Upper lobe of right lung (tissue), 1 donor: ENCODE results near the gene SSMEM1. TPM values are rescaled to one million over a fixed set of nuclear protein-coding genes. Genes with fewer than 3 reads are reported as not detected.

Experiments
- ATAC-seq: fragments of 200-7000 bp; cut with Tn5 transposase; one replicate; pipeline ENCODE4 v1.9.1; 2020; ENCODE audit warnings: mild to moderate bottlenecking, moderate library complexity
- DNase-seq: peaks from one replicate; pipeline ENCODE4 v3.0.0-alpha.2; 2020
- H3K27ac ChIP-seq: fragments of 200-600 bp; one replicate; pipeline ENCODE4 v1.8.0; 2022
- H3K27me3 ChIP-seq: fragments of 200-600 bp; one replicate; pipeline ENCODE4 v1.8.0; 2022; ENCODE audit warnings: mild to moderate bottlenecking
- H3K36me3 ChIP-seq: fragments of 200-600 bp; one replicate; pipeline ENCODE4 v1.8.0; 2022
- H3K4me1 ChIP-seq: fragments of 200-600 bp; one replicate; pipeline ENCODE4 v1.8.0; 2022
- H3K4me3 ChIP-seq: fragments of 200-600 bp; one replicate; pipeline ENCODE4 v1.8.0; 2022; ENCODE audit warnings: mild to moderate bottlenecking
- H3K9me3 ChIP-seq: fragments of 200-600 bp; one replicate; pipeline ENCODE4 v1.8.0; 2022
- CTCF ChIP-seq: fragments of 200-600 bp; IDR thresholded peaks from one replicate; pipeline ENCODE4 v1.8.0; 2022; ENCODE audit warnings: antibody characterized with exemption
- intact Hi-C: fragments of 100-400 bp; cut with DNase I; formaldehyde crosslinking; loops from one replicate; pipeline ENCODE4 v1.11.0; 2022
- total RNA-seq: library from RNA; stranded (reverse); fragmentation: NEBNext Ultra II Directional; extraction: Animal tissue kit (Norgen Biotek cat#: 25700); gene quantifications from one replicate; pipeline ENCODE4 v1.2.1, GENCODE V29; 2021
- donor health status: DM: no; HTN: yes; CAD: no; lungs with severe emphysema.

SSMEM1 gene
- total RNA-seq, 1 donor from 2014 or later: not detected

- intact Hi-C loops: no loop called here
- TF ChIP-seq CTCF: no peak
- H3K9me3 ChIP-seq: no peaks in the 10 kb centered on the region
- no peaks in the 10 kb centered on the region for H3K36me3 ChIP-seq
- ATAC-seq: no peak
- no peak overlapping the region for H3K4me3 ChIP-seq
- H3K27me3 ChIP-seq: no peaks in the 10 kb centered on the region
- no peaks in the 10 kb centered on the region for H3K4me1 ChIP-seq
- DNase-seq: no peak
- H3K27ac ChIP-seq: no peak overlapping the region
Measured at GRCh38 chr7:130213828-130214227, 6.2 kb downstream of the SSMEM1 start.

DNA sequence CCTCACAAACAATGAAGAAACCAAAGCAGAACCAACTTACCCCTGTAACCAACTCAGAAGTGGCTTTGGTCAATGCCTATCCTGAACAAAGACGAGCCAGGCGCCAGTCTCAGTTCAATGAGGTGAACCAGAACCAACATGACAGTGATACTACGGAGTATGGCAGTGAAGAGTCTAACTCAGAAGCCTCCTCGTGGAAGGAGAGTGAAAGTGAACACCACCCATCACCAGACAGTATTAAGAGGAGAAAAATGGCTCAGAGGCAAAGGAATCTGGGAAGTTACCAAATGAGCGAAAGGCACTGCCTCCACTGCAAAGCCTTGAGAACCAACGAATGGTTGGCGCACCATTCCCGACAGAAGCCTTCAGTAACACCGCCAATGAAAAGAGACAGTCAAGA lies 8.4 kb downstream of the SSMEM1 start:
- no peak for TF ChIP-seq CTCF
- DNase-seq (no peak), ATAC-seq (no peak)
- Histone ChIP-seq H3K4me3 (no peak overlapping the region), H3K4me1 (no peaks in the 10 kb centered on the region), H3K9me3 (no peaks in the 10 kb centered on the region), H3K27ac (no peak overlapping the region), H3K36me3 (no peaks in the 10 kb centered on the region), H3K27me3 (no peaks in the 10 kb centered on the region)
- intact Hi-C loops: no loop called here

DNA sequence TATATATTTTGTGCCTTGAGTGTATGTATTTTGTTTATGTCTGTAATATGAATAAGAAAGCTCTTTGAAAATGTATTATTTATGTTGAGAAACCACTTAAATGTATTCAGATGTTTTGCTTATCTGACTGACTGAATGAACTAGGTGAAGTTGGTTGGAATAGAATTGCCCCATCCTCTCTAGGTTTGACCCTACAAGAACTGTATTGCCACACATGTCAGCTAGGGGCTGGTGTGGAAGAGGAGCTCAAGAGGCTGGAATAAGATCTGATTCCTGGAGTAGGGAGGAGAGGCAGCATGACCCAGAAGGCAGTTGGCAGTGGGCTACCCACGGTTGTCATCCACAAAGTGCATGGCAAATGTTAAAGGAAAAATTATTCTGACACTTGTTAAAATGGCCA lies 9.1 kb downstream of the SSMEM1 start:
- no peak for ATAC-seq
- no peak overlapping the region for H3K27ac ChIP-seq
- no peak for DNase-seq
- intact Hi-C loops: no loop called here
- no peaks in the 10 kb centered on the region for H3K4me1 ChIP-seq
- no peaks in the 10 kb centered on the region for H3K27me3 ChIP-seq
- H3K9me3 ChIP-seq: no peaks in the 10 kb centered on the region
- H3K4me3 ChIP-seq: no peak overlapping the region
- no peaks in the 10 kb centered on the region for H3K36me3 ChIP-seq
- TF ChIP-seq CTCF: no peak

- no peaks in the 10 kb centered on the region for H3K9me3 ChIP-seq
- DNase-seq (no peak), ATAC-seq (no peak)
- TF ChIP-seq CTCF: no peak
- H3K4me1 ChIP-seq: no peaks in the 10 kb centered on the region
- intact Hi-C loops: no loop called here
- no peak overlapping the region for H3K4me3 ChIP-seq
- no peaks in the 10 kb centered on the region for H3K36me3 ChIP-seq
- H3K27me3 ChIP-seq: no peaks in the 10 kb centered on the region
- H3K27ac ChIP-seq: no peak overlapping the region
Measured at GRCh38 chr7:130218806-130219620, 11.4 kb downstream of the SSMEM1 start.

- ATAC-seq (no peak), DNase-seq (no peak)
- no peaks in the 10 kb centered on the region for H3K27me3 ChIP-seq
- no peaks in the 10 kb centered on the region for H3K36me3 ChIP-seq
- TF ChIP-seq CTCF: no peak
- H3K27ac ChIP-seq: no peak overlapping the region
- no peaks in the 10 kb centered on the region for H3K4me1 ChIP-seq
- no peaks in the 10 kb centered on the region for H3K9me3 ChIP-seq
- H3K4me3 ChIP-seq: no peak overlapping the region
- intact Hi-C loops: no loop called here
Measured at GRCh38 chr7:130219871-130220270, 12.2 kb downstream of the SSMEM1 start.
